ENCODE results near the gene TBC1D16. TPM values are rescaled to one million over a fixed set of nuclear protein-coding genes. Genes with fewer than 3 reads are reported as not detected.

The TBC1D16 gene
- total RNA-seq, 4 donors from 2014 or later = 5.8 to 8.1 (median 7.0) TPM

DNA sequence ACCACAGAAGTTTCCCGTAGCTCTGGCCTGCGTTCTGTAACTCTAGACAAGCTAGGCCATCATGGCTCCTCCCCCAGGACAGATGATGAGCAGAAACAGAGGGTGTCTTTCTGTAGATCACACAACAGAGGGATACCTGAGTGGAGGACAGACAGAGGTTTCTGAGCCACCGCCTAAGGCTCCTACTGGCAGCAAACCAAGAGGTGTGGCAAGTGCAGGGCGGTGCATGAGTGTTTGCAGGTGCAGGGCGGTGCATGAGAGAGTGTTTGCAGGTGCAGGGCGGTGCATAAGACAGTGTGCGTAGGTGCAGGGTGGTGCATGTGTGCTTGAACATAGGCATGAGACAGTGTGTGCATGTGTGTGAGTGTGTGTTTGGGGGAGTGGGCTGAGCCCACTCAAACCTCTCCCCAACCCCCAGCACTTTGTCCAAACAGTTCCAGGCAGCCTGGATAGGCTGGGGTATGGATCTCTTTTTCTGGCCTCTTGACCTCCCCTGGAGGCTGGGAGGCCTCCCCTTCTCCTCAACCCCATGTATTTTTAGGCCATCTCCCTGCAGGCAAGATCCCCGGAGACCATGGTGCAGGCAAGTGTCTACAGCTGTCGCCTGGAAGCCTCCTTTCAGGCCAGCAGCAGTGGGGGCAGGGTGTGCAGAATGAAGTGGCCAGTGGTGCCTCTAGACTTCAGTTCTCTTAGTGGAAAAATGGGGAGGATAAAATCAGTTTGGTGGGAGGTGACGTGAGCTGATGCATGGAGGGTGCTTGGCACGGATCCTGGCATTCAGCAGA lies 143.0 kb downstream of the TBC1D16 start:
- TF ChIP-seq, protein P1, sequence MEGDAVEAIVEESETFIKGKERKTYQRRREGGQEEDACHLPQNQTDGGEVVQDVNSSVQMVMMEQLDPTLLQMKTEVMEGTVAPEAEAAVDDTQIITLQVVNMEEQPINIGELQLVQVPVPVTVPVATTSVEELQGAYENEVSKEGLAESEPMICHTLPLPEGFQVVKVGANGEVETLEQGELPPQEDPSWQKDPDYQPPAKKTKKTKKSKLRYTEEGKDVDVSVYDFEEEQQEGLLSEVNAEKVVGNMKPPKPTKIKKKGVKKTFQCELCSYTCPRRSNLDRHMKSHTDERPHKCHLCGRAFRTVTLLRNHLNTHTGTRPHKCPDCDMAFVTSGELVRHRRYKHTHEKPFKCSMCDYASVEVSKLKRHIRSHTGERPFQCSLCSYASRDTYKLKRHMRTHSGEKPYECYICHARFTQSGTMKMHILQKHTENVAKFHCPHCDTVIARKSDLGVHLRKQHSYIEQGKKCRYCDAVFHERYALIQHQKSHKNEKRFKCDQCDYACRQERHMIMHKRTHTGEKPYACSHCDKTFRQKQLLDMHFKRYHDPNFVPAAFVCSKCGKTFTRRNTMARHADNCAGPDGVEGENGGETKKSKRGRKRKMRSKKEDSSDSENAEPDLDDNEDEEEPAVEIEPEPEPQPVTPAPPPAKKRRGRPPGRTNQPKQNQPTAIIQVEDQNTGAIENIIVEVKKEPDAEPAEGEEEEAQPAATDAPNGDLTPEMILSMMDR (IDR thresholded peaks at IDR 0.05 in 4 of 5, conservative IDR thresholded peaks at IDR 0.05 in 1 of 5) = no peak
- no peak for TF ChIP-seq POLR2A (IDR thresholded peaks at IDR 0.05)
- H3K4me1 ChIP-seq = no peaks in the 10 kb centered on the region
- intact Hi-C loops (cut with DNase I; ENCODE audit: low total_unique reads) = no loop called here
- H3K27me3 ChIP-seq = peaks cover 28 to 45% (median 38%) of the 10 kb centered on the region in 3 donors
- DNase-seq (no peak), ATAC-seq (no peak)
- H3K36me3 ChIP-seq = no peaks in the 10 kb centered on the region
- H3K9me3 ChIP-seq = no peaks in the 10 kb centered on the region
- H3K4me3 ChIP-seq = no peak overlapping the region
- in situ Hi-C loops (cut with MboI; ENCODE audit: low sequenced_read_pairs in 4 of 4) = no loop called here
- no peak overlapping the region for H3K27ac ChIP-seq

DNA sequence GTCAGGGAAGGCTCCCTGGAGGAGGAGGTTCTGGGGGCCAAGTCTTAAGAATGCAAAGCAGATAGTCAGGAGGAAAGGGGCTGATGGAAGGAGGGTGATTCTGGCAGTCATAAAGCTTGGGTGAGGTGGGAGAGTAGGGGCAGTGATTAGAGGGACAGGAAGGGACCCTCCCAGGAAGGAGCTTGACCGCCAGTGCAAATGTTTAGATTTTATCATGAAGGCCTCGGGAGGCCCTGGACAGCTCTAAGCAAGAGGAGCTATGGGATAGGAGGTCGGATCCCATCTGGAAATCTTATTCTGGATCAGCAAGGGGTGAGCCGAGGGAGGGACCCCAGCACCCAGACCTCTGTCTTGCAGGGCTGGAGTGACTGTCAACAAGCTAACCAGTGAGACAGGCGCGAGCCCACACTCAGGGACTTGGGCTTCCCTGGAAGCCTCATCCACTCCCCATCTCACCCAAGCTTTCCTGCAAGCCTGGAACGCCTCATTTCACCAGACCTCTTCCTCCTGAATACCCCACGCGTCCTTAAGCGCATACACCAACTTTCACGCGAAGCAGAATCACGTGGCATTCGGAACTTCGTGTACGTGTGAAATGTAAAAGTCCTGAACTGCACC lies 144.4 kb downstream of the TBC1D16 start:
- H3K9me3 ChIP-seq = no peaks in the 10 kb centered on the region
- no peaks in the 10 kb centered on the region for H3K4me1 ChIP-seq
- H3K27me3 ChIP-seq = peaks cover 39 to 45% (median 42%) of the 10 kb centered on the region in 3 donors
- TF ChIP-seq, protein P1 (IDR thresholded peaks at IDR 0.05 in 4 of 5, conservative IDR thresholded peaks at IDR 0.05 in 1 of 5) = no peak
- TF ChIP-seq POLR2A (IDR thresholded peaks at IDR 0.05) = no peak
- intact Hi-C loops (cut with DNase I; ENCODE audit: low total_unique reads) (no loop called here), in situ Hi-C loops (cut with MboI; ENCODE audit: low sequenced_read_pairs in 4 of 4) (no loop called here)
- no peak overlapping the region for H3K4me3 ChIP-seq
- no peak overlapping the region for H3K27ac ChIP-seq
- DNase-seq = no peak
- no peaks in the 10 kb centered on the region for H3K36me3 ChIP-seq
- no peak for ATAC-seq

DNA sequence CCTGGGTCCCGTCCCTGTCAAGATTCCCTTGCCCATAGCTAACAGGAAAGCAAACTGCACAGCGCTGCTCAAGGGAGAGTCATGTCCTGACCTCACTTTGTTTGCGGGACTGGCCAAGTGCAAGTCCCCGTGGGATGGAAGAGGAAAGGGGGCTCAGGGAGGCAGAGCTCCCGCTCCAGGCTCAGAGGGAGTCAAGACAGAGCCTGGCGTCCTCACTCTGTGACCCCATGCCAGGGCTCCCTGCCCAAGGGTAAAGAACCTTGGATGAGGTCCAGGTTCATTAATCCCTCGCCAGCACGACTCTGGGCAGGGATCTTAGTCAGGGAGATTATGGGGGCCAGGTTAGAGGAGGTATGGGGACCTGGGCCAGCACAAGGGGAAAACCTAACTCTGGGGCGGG lies 145.0 kb downstream of the TBC1D16 start:
- Histone ChIP-seq H3K27me3 (peaks cover 39 to 46% (median 45%) of the 10 kb centered on the region in 3 donors), H3K4me1 (no peaks in the 10 kb centered on the region), H3K4me3 (no peak overlapping the region), H3K9me3 (no peaks in the 10 kb centered on the region), H3K27ac (no peak overlapping the region), H3K36me3 (no peaks in the 10 kb centered on the region)
- intact Hi-C loops (cut with DNase I; ENCODE audit: low total_unique reads) = no loop called here
- no peak for ATAC-seq
- no peak for DNase-seq
- in situ Hi-C loops (cut with MboI; ENCODE audit: low sequenced_read_pairs in 4 of 4) = no loop called here
- TF ChIP-seq, protein P1 (IDR thresholded peaks at IDR 0.05 in 4 of 5, conservative IDR thresholded peaks at IDR 0.05 in 1 of 5) = no peak
- TF ChIP-seq POLR2A (IDR thresholded peaks at IDR 0.05) = no peak

DNA sequence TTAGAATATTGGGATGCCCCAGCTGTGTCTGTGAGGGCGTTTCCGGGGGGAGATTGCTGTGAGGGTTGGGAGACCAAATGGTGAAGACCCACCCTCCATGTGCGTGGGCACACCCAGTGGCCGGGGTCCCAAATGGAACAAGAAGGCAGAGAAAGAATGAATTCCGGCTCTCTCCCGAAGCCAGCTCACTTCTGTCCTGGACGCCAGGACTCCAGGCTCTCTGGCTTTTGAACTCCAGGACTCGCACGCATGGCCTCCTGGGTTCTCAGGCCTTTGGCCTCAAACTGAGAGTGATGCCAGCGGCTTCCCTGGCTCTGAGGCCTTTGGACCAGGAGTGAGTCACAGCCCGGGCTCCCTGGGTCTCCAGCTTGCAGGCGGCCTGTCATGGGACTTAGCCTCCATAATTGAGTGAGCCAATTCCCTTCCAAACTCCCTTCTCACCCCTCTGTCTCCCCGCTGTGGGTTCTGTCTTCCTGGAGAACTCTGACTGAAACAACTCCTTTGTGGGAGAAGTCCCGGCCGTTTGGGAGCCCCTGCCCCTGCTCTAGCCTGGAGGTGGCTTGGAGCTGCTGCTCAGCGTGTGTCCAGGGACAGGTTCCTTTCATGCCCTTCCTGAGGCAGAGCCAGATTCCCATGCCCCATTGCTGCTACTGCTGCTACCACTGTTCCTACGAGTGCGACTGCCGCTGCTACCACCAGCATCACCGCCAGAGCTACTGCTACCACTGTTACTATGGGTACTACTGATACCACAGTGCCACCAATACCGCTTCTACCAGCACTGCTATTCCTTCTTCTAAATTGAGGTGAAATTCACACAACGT lies 146.6 kb downstream of the TBC1D16 start:
- Histone ChIP-seq H3K27me3 (peaks cover 39 to 47% (median 45%) of the 10 kb centered on the region in 3 donors), H3K4me1 (no peaks in the 10 kb centered on the region), H3K27ac (no peak overlapping the region), H3K9me3 (no peaks in the 10 kb centered on the region), H3K36me3 (no peaks in the 10 kb centered on the region), H3K4me3 (no peak overlapping the region)
- intact Hi-C loops (cut with DNase I; ENCODE audit: low total_unique reads) = no loop called here
- no peak for TF ChIP-seq POLR2A (IDR thresholded peaks at IDR 0.05)
- TF ChIP-seq, protein P1 (IDR thresholded peaks at IDR 0.05 in 4 of 5, conservative IDR thresholded peaks at IDR 0.05 in 1 of 5) = no peak
- DNase-seq = no peak
- in situ Hi-C loops (cut with MboI; ENCODE audit: low sequenced_read_pairs in 4 of 4) = no loop called here
- ATAC-seq = no peak

All from gastrocnemius medialis (tissue), 4 donors.